ENCODE results near the gene EML3. TPM values are rescaled to one million over a fixed set of nuclear protein-coding genes. Genes with fewer than 3 reads are reported as not detected.
"Not testable (repeated sequence)": the region's sequence is repeated elsewhere in the genome, so short reads cannot be mapped to it uniquely, and the experiment has no call there.

The EML3 gene
- 10 to 100 TPM; 81.8 to 97.1 TPM for total RNA-seq

- no peaks in the 10 kb centered on the region for H3K27me3 Mint-ChIP-seq (ENCODE audit: low read depth)
- H3K27ac Mint-ChIP-seq, result peak within 1 kb of the TSS; percentile 98
- peak; percentile 84 for DNase-seq
- H3K4me1 Mint-ChIP-seq (ENCODE audit: low read depth), result peaks cover 54% of the 10 kb centered on the region
- H3K4me3 Mint-ChIP-seq, result peak within 1 kb of the TSS; percentile 99
- H3K36me3 Mint-ChIP-seq (ENCODE audit: low read depth), result peaks cover 25% of the 10 kb centered on the region
- CTCF ChIA-PET, result interaction anchor here (0.5 to 5.3 kb wide), 17 partner anchors 8 to 188 kb away, joined by 3 to 28 read pairs (median 4); partner anchors contain the start of genes C11orf98, CSKMT, MTA2 and TUT1
- intact Hi-C loops (cut with micrococcal nuclease), result loop anchor here (1.0 to 5.0 kb wide), 5 partner anchors 9 to 160 kb away; partner anchors contain the start of genes B3GAT3, C11orf98, CSKMT and GANAB
- no peaks in the 10 kb centered on the region for H3K9me3 Mint-ChIP-seq
Measured at GRCh38 chr11:62612366-62613290, at the start of gene EML3, which contains the start of gene ROM1. Gene EML3 (minus strand): TSS chr11:62612775. CDS start chr11:62612457, 318 bp downstream. Gene ROM1 (plus strand): TSS chr11:62613257. CDS start chr11:62613282, 25 bp downstream.

- Mint-ChIP-seq H3K4me3 (no peak overlapping the region), H3K4me1 (ENCODE audit: low read depth) (peaks cover 15% of the 10 kb centered on the region), H3K27ac (no peak overlapping the region), H3K9me3 (no peaks in the 10 kb centered on the region), H3K27me3 (ENCODE audit: low read depth) (no peaks in the 10 kb centered on the region), H3K36me3 (ENCODE audit: low read depth) (no peaks in the 10 kb centered on the region)
- intact Hi-C loops (cut with micrococcal nuclease), result no loop called here
- CTCF ChIA-PET, result interaction anchor here (0.9 to 1.1 kb wide), 4 partner anchors 11 to 130 kb away, joined by 3 to 4 read pairs (median 3); partner anchors contain the start of genes GANAB and TUT1
- DNase-seq, result no peak
Measured at GRCh38 chr11:62656796-62657429, 44.3 kb upstream of the EML3 start.

GRCh38 chr11:62654297-62654696 lies 41.7 kb upstream of the EML3 start:
- no peak for DNase-seq

GRCh38 chr11:62652161-62653006 lies 39.8 kb upstream of the EML3 start:
- peaks cover 25% of the 10 kb centered on the region for H3K4me1 Mint-ChIP-seq (ENCODE audit: low read depth)
- H3K27me3 Mint-ChIP-seq (ENCODE audit: low read depth), result no peaks in the 10 kb centered on the region
- peaks cover 10% of the 10 kb centered on the region for H3K36me3 Mint-ChIP-seq (ENCODE audit: low read depth)
- peak overlapping the region; percentile 87 for H3K27ac Mint-ChIP-seq
- H3K9me3 Mint-ChIP-seq, result no peaks in the 10 kb centered on the region
- intact Hi-C loops (cut with micrococcal nuclease), result loop anchor here (1.0 to 2.0 kb wide), 7 partner anchors 13 to 74 kb away; partner anchors contain the start of genes C11orf98, CSKMT, HNRNPUL2 and TUT1
- DNase-seq, result peak; percentile 37
- peak overlapping the region; percentile 90 for H3K4me3 Mint-ChIP-seq
- CTCF ChIA-PET, result interaction anchor here (0.6 to 1.0 kb wide), 3 partner anchors 51 to 189 kb away, joined by 3 read pairs; no protein-coding TSS in a partner anchor

More at GRCh38 chr11:62654297-62654696, 41.7 kb upstream of the EML3 start:
- CTCF ChIA-PET, result interaction anchor here (0.6 to 1.7 kb wide), 3 partner anchors 10 to 177 kb away, joined by 3 to 7 read pairs (median 3); partner anchors contain the start of genes C11orf98, CSKMT and STX5
- H3K4me1 Mint-ChIP-seq (ENCODE audit: low read depth), result peaks cover 24% of the 10 kb centered on the region
- intact Hi-C loops (cut with micrococcal nuclease), result no loop called here
- peaks cover 10% of the 10 kb centered on the region for H3K36me3 Mint-ChIP-seq (ENCODE audit: low read depth)
- H3K9me3 Mint-ChIP-seq, result no peaks in the 10 kb centered on the region
- no peaks in the 10 kb centered on the region for H3K27me3 Mint-ChIP-seq (ENCODE audit: low read depth)
- H3K4me3 Mint-ChIP-seq, result peak overlapping the region; percentile 58
- peak overlapping the region; percentile 50 for H3K27ac Mint-ChIP-seq

- not testable (repeated sequence) for H3K9me3 Mint-ChIP-seq, H3K4me3 Mint-ChIP-seq
Measured at GRCh38 chr11:62650283-62650682, 37.7 kb upstream of the EML3 start.

GRCh38 chr11:62649486-62649885 lies 36.9 kb upstream of the EML3 start:
- H3K4me3 Mint-ChIP-seq, result no peak overlapping the region

More at GRCh38 chr11:62650283-62650682, 37.7 kb upstream of the EML3 start:
- DNase-seq; intact Hi-C loops (cut with micrococcal nuclease); H3K27ac Mint-ChIP-seq; H3K27me3 Mint-ChIP-seq (ENCODE audit: low read depth): not testable (repeated sequence)
- H3K4me1 Mint-ChIP-seq (ENCODE audit: low read depth), result peaks cover 35% of the 10 kb centered on the region
- H3K36me3 Mint-ChIP-seq (ENCODE audit: low read depth), result peaks cover 14% of the 10 kb centered on the region
- CTCF ChIA-PET, result interaction anchor here (1.3 kb wide), 1 partner anchor 17 kb away, joined by 3 read pairs; no protein-coding TSS in a partner anchor

GRCh38 chr11:62648967-62649364 lies 36.4 kb upstream of the EML3 start:
- Mint-ChIP-seq H3K9me3 (no peaks in the 10 kb centered on the region), H3K27ac (no peak overlapping the region), H3K36me3 (ENCODE audit: low read depth) (peaks cover 22% of the 10 kb centered on the region), H3K4me1 (ENCODE audit: low read depth) (peaks cover 41% of the 10 kb centered on the region), H3K4me3 (no peak overlapping the region), H3K27me3 (ENCODE audit: low read depth) (no peaks in the 10 kb centered on the region)
- intact Hi-C loops (cut with micrococcal nuclease), result no loop called here
- CTCF ChIA-PET, result interaction anchor here (0.7 kb wide), 2 partner anchors 16 to 106 kb away, joined by 3 read pairs; partner anchors contain the start of genes C11orf98 and CSKMT
- DNase-seq, result no peak

More at GRCh38 chr11:62649486-62649885, 36.9 kb upstream of the EML3 start:
- intact Hi-C loops (cut with micrococcal nuclease), result no loop called here
- CTCF ChIA-PET, result interaction anchor here (0.7 to 1.3 kb wide), 2 partner anchors 16 to 18 kb away, joined by 3 read pairs; partner anchors contain the start of genes C11orf98 and CSKMT
- Mint-ChIP-seq H3K27me3 (ENCODE audit: low read depth) (no peaks in the 10 kb centered on the region), H3K27ac (no peak overlapping the region), H3K36me3 (ENCODE audit: low read depth) (peaks cover 17% of the 10 kb centered on the region), H3K9me3 (no peaks in the 10 kb centered on the region), H3K4me1 (ENCODE audit: low read depth) (peaks cover 40% of the 10 kb centered on the region)
- DNase-seq, result no peak

- H3K27me3 Mint-ChIP-seq (ENCODE audit: low read depth), result no peaks in the 10 kb centered on the region
- no peak overlapping the region for H3K4me3 Mint-ChIP-seq
- H3K9me3 Mint-ChIP-seq, result no peaks in the 10 kb centered on the region
- H3K36me3 Mint-ChIP-seq (ENCODE audit: low read depth), result peaks cover 23% of the 10 kb centered on the region
- DNase-seq, result no peak
- intact Hi-C loops (cut with micrococcal nuclease), result no loop called here
- no peak overlapping the region for H3K27ac Mint-ChIP-seq
- peaks cover 38% of the 10 kb centered on the region for H3K4me1 Mint-ChIP-seq (ENCODE audit: low read depth)
- CTCF ChIA-PET, result interaction anchor here (0.7 kb wide), 1 partner anchor 106 kb away, joined by 3 read pairs; no protein-coding TSS in a partner anchor
Measured at GRCh38 chr11:62648185-62648966, 35.8 kb upstream of the EML3 start.

GRCh38 chr11:62647609-62648005 lies 35.0 kb upstream of the EML3 start:
- Mint-ChIP-seq H3K4me1 (ENCODE audit: low read depth) (peaks cover 38% of the 10 kb centered on the region), H3K9me3 (no peaks in the 10 kb centered on the region), H3K27me3 (ENCODE audit: low read depth) (no peaks in the 10 kb centered on the region), H3K4me3 (no peak overlapping the region), H3K27ac (no peak overlapping the region), H3K36me3 (ENCODE audit: low read depth) (peaks cover 25% of the 10 kb centered on the region)
- CTCF ChIA-PET, result no interaction called here
- no peak for DNase-seq
- intact Hi-C loops (cut with micrococcal nuclease), result loop anchor here (2.0 kb wide), 2 partner anchors 17 to 73 kb away; partner anchors contain the start of genes C11orf98 and CSKMT

- intact Hi-C loops (cut with micrococcal nuclease), result loop anchor here (1.0 to 2.0 kb wide), 8 partner anchors 18 to 193 kb away; partner anchors contain the start of genes C11orf98, CSKMT, EML3 and TUT1
- CTCF ChIA-PET, result interaction anchor here (1.0 kb wide), 1 partner anchor 10 kb away, joined by 3 read pairs; no protein-coding TSS in a partner anchor
- DNase-seq, result no peak
Measured at GRCh38 chr11:62646825-62647608, 34.4 kb upstream of the EML3 start.

More at GRCh38 chr11:62646825-62647608, 34.4 kb upstream of the EML3 start:
- peaks cover 34% of the 10 kb centered on the region for H3K4me1 Mint-ChIP-seq (ENCODE audit: low read depth)
- peak overlapping the region; percentile 99 for H3K4me3 Mint-ChIP-seq
- H3K27me3 Mint-ChIP-seq (ENCODE audit: low read depth), result no peaks in the 10 kb centered on the region
- H3K36me3 Mint-ChIP-seq (ENCODE audit: low read depth), result peaks cover 25% of the 10 kb centered on the region
- H3K27ac Mint-ChIP-seq, result peak overlapping the region; percentile 95
- no peaks in the 10 kb centered on the region for H3K9me3 Mint-ChIP-seq
